DMS79 (cell line): ENCODE data around the gene SLC41A3.
"Not testable (repeated sequence)": the region's sequence is repeated elsewhere in the genome, so short reads cannot be mapped to it uniquely, and the experiment has no call there.

ENCODE experiments used
- DNase-seq: peaks from one replicate; lab custom pipeline; 2025; lab: John Stamatoyannopoulos, UW

Gene SLC41A3

DNA sequence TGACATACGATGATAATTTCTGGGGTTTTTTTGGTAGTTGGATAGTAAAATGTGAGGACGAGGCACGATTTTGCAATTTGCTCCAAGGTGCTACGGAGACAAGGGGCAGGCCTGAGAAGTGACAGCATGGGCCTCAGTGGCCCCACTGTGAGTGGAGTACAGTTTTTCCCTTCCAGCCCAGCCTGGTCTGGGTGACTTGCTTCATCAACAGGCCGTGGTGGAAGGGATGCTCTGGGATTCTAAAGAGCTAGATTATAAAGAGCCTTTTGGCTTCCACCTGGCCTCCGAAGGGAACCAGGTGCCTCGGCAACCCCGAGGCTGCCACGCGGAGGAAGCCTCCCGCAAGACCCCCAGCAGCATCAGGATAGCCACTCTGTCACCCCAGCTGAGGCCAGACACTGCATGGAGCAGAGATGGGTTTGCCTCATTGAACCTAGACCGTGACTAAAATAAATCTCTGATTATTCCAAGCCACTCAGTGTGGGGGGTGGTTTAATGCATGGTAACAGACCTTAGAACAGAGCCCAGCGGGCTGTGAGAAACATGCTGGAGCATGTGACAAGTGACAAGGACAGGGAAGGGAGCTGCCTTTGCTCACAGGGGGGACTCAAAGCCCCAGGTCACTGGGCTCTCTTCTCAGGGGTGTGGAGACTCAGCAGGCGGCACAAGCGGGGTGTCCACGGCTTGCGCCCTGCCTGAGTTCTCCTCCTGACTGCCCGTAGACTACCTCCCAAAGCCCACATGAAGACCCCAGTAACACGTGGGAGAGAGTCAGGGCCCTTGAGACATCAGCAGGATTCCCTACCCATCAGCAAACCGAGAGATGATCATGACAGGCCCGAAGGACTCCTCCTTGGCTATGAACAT, 22.6 kb upstream of the SLC41A3 start:
- no peak for DNase-seq

DNA sequence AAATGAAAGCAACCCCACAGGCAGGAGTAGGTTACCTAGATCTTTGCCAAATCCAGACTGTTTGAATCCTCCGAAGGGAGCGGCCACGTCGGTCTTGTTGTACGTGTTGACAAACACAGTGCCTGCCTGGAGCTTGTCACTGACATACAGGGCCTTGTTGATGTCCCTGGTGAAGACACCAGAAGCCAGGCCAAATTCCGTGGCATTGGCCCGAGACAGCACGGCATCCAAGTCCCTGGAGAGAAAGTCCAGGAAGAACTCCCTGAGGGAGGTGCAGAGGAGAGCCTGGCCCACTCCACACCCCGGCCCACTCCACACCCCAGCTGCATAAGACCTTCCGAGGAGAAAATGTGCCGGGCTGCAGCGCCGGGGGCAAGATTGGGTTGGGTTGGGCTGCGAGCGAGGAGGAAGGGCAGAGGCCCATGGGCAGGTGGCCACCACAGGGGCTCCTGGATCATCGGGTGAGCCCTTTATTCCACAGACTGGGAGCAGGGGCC, 21.8 kb upstream of the SLC41A3 start:
- DNase-seq, result no peak

GRCh38 chr3:126104742-126105605, 21.1 kb upstream of the SLC41A3 start:
- DNase-seq, result no peak

DNA sequence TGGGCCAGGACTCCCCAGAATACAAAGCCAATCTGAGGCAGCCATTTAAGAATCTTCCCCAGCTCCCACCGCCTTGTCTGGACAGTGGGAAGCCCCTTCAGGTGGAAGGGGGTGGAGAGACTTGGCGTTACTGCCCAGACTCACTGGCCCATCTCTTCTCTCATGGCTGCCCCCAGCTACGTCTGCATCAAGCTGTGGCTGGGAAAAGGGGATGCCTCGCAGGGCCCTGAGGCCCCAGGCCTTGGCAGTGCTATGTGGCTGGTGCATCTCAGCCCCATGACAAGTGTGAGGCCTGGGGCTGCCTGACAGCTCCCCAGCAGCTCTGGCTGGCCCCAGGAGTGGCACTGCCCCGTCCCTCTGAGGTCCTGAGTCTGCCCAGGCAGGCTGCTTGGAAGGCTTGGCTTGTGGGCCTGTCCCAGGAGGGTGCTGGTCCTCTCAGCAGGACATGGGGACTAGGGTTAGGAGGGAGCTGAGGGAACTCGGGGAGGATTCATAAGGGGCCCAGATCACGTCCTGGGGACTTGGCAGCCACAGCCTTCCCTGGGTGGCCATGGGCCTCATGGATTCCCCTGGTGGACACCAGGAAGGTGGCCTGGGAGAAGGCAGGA, 20.2 kb upstream of the SLC41A3 start:
- DNase-seq, result no peak

DNA sequence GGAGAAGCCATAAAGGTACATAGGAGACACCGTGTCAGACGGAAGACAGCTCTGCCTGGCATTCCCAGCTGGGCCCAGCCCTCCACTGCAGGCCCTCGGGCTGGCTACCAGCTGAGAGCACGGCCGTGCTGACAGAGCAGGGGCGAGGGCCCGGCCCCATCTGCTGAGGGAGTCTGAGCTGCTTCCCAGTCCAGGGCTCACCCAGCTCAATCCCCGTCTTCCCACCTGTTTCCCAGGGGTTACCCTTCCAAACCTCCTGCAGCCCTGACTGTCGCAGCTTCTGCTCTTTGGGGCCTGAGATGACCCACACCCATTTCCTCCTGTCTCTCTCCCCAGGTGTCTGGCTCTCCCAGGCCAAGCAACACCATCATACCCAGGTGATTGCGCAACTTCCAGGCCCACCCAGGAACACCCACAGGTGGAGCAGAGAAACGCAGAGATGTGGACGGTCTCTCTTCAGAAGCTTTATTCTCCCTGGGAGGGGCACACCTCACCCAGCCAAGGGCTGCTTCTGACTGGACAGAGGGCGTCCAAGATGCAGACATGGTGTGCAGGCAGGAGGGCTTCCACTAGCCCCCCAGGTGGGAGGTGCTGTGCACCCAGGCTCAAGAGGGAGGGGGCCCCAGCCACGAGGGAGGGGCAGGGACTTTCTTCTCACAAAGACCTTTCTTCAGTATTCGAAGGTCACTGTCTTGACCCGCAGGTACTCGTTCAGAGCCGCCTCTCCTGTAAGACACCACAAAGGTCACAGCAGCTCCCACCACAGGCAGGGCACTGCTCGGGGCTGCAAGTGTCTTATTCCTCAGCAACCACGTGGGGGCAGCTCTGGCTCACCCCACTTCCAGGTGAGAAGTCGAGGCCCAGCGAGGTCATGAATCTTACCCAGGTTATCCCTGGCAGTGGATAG, 19.4 kb upstream of the SLC41A3 start:
- DNase-seq, result no peak

DNA sequence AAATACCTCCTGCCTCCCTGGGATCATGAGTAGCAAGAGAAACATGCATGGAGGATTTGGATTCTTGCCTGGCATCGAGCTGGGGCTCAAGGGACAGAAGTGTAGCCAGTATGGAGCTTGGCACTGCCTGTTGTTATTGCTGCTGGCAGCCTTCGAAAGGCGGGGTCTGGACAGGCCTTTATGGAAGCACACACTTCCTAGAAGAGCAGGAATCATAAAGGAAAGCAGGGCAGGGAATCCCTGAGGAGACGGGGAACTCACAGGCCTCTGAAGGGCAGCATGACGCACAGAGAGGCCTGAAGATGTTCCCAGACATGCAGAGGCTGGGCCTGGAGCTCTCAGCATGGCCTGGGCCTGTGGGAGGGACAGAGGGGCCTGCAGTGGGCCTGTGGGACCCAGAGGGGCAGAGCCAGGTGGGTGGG, 18.6 kb upstream of the SLC41A3 start:
- no peak for DNase-seq

DNA sequence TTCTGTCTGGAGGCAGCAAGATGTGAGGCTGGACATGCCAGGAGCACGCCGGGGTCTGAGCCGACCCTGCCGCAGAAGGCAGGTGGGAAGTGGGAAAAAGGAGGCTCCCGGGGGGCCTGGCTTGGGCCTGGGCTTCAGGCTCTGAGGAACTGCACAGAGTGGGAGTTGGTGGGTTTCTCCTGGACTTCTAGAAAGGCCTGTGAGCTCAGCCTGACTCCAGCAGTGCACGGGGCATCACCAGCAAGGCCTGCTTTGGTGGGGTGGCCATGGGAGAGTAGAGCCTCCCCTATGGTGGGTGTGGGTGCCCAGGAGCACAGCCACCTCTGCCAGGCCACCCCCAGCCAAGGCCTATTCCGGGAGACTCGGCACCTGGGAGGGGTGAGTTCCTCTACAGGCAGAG, 18.1 kb upstream of the SLC41A3 start:
- DNase-seq, result no peak

- no peak for DNase-seq
Measured at GRCh38 chr3:126101521-126101982, 17.6 kb upstream of the SLC41A3 start.

DNA sequence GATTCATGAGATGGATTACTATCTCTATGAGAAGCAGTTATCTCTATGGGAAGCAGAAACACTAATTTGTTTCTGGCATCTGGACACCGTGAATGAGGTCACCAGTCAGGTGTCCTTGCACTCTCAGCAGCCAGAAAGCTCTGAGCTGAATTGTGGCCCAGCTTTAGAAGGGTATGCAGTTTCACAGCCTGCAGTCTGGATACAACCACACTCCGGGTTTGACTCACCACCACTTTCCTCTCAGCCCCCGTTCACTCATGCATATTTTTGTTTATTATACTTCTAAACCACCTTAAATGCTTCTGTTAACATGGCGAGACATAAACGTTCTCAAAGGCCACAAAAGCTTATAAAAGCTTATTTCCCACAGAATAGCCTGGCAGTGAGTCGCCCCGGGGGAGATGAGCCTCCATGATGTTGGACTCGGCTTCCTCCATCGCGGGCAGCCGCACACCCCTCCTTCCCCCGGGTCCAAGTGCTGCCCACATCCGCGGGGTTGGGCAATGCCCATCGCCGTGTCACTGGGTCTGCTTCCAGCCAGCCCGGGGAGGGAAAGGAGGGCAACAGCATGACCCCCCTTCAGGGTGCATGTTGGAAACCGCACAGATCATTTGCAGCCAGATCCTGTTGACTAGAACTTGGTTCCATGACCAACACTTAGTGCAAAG, 16.8 kb upstream of the SLC41A3 start:
- no peak for DNase-seq

DNA sequence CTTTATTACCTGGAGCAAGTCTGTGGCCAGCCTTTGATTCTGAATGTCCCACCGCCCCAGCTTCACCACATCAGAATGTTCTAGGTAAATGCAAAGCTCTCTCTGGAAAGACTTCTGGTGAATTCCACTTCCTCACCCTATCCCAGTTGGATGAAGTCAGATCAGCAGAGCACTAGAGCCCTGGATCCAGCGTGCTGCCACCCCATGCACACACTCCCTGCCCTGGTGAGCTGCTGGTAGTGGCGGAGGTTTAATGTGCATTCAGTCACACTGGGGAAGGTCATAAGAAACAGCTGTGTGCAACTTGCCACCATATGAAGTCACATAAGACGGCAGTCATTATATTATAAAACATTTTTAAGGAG, 16.3 kb upstream of the SLC41A3 start:
- DNase-seq, result no peak

DNA sequence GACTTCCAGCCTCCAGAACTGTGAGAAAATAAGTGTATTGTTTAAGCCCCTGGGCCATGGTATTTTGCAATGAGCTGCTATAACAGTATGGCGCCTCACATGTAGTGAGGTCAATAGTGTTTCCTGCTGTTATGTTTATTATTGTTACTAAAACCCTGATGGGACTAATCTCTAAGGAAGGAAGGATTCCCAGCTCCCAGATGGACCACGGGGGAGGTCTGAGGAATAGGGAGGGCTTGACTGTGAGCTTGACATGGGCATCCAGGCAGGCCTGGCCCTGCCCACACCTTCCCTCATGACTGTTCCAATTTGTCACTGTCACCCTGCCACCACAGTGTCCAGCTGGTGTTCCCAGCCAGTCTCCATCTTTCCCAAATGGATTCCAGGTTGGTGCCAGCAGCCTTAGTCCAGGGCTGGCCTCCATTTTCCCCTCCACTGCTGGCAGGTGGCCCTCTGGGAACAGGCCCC, 14.5 kb upstream of the SLC41A3 start:
- no peak for DNase-seq

- no peak for DNase-seq
Measured at GRCh38 chr3:126097801-126098200, 13.9 kb upstream of the SLC41A3 start.

GRCh38 chr3:126096274-126096673, 12.3 kb upstream of the SLC41A3 start:
- not testable (repeated sequence) for DNase-seq

DNA sequence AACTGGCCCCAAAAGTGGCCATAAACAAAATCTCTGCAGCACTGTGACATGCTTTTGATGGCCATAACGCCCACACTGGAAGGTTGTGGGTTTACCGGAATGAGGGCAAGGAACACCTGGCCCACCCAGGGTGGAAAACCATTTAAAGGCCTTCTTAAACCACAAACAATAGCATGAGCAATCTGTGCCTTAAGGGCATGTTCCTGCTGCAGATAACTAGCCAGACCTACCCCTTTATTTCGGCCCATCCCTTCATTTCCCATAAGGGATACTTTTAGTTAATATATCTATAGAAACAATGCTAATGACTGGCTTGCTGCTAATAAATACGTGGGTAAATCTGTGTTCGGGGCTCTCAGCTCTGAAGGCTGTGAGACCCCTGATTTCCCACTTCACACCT, 8.2 kb upstream of the SLC41A3 start:
- DNase-seq, result not testable (repeated sequence)

DNA sequence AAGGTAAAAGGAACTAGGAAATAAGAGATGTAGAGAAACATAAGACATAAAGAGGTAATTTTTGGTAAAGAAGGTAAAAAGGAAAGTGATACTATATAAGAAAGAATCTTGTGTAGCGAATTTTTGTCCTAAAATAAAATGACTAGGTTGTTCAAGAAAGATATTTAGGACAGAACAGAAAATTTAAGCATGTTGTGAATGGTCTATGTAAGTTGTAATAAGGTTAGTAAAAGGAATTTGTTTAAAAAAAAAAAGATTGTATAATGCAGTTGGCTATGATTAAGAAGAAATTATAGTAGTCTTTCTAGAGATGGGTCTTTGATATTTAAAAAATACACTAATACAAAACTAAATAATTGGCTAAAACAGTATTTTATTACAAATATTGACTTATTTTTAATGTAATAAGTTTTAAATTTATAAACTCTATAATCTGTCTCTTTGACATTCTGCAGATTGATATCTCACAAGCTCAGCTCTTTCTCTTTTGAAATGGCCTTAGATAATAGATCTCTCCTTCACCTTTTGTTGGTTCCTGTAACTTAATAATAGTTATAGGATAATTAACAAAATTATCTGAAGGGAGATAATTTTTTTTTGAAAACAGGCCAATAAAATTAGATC, 3.7 kb upstream of the SLC41A3 start:
- no peak for DNase-seq

- DNase-seq, result no peak
Measured at GRCh38 chr3:126085841-126086240, 1.9 kb upstream of the SLC41A3 start.

DNA sequence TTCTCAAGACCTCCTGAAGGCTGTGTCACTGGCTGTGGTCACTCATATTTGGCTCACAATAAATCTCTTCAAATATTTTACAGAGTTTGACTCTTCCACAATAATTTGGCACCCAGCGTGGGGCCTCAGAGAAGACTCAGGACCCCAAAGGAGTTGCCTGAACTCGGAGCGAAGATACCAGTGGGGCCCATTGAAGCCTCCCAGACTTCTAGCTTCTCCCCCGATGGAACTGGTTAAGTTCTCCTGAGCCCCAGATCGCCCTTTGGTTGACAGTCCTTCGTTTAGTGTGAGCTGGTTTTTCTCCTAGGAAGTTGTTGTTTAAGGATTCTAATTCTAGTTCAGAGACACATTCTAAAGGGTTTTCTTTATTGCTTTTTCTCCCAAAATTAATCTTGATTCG, 1.4 kb upstream of the SLC41A3 start:
- no peak for DNase-seq

GRCh38 chr3:126084768-126085180, 850 bp upstream of the SLC41A3 start:
- DNase-seq, result no peak

- peak; percentile 32 for DNase-seq
Measured at GRCh38 chr3:126083511-126083912, 412 bp downstream of the SLC41A3 start.

DNA sequence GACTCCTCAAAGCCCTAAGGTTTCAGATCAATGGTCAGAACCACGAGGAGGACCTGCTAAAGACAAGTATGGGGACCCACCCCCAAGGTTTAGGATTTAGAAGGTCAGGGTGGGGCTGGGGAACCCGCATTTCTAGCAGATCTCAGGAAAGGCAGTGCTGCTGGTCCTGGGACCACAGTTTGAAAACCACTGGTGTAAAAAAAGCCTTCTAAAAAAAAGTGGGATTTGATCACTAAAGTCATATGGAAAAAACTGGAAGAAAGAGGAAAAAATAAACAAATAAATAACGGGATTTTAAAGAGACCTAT, 832 bp downstream of the SLC41A3 start:
- no peak for DNase-seq
